Measurements from ENCODE around the gene WRAP73.

The WRAP73 gene

DNA sequence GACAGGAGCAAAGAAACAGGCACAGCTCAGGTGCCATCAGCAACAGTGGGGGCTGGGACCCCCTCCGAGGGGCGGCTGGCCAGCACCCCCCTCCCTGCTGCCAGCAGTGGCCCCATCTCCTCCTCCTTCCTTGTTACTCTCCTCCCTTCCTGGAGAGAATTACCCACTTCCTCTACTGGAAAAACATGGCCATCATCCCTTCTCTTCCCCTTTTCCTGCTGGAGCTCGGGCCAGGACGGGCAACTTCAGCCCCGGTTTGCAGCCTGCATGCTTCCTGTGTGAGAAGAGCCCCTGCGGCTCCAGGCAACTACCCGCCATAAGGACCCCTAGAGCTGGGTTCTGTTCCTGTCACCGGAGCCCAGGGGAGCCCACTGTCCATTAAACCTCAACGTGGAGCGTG is 56.2 kb downstream of the WRAP73 start:
- H3K4me3 ChIP-seq, result no peak overlapping the region
- no peak overlapping the region for H3K27ac ChIP-seq
- no peak for DNase-seq (ENCODE audit: low spot score)
- TF ChIP-seq, protein P1, sequence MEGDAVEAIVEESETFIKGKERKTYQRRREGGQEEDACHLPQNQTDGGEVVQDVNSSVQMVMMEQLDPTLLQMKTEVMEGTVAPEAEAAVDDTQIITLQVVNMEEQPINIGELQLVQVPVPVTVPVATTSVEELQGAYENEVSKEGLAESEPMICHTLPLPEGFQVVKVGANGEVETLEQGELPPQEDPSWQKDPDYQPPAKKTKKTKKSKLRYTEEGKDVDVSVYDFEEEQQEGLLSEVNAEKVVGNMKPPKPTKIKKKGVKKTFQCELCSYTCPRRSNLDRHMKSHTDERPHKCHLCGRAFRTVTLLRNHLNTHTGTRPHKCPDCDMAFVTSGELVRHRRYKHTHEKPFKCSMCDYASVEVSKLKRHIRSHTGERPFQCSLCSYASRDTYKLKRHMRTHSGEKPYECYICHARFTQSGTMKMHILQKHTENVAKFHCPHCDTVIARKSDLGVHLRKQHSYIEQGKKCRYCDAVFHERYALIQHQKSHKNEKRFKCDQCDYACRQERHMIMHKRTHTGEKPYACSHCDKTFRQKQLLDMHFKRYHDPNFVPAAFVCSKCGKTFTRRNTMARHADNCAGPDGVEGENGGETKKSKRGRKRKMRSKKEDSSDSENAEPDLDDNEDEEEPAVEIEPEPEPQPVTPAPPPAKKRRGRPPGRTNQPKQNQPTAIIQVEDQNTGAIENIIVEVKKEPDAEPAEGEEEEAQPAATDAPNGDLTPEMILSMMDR (IDR thresholded peaks at IDR 0.05), result no peak

DNA sequence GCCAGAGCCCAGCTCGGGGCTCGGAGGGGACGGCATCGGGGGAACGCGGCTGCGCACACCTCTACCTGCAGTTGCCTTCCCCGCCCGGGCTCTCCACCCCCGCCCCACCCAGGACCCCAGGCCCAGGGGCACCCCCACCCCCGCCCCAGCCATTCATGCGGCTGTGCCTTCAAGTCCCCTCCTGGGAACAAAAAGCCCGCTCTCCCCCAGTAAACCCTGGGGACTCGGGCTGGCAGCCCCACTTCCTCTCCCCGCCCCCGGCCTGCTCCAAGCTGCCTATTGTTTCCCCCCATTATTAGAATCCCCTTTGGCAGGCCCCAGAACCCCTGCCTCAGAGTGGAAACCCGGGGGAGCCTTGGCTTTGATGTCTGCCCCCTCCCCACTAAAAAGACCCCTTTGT is 56.6 kb downstream of the WRAP73 start:
- no peak overlapping the region for H3K27ac ChIP-seq
- no peak for DNase-seq (ENCODE audit: low spot score)

DNA sequence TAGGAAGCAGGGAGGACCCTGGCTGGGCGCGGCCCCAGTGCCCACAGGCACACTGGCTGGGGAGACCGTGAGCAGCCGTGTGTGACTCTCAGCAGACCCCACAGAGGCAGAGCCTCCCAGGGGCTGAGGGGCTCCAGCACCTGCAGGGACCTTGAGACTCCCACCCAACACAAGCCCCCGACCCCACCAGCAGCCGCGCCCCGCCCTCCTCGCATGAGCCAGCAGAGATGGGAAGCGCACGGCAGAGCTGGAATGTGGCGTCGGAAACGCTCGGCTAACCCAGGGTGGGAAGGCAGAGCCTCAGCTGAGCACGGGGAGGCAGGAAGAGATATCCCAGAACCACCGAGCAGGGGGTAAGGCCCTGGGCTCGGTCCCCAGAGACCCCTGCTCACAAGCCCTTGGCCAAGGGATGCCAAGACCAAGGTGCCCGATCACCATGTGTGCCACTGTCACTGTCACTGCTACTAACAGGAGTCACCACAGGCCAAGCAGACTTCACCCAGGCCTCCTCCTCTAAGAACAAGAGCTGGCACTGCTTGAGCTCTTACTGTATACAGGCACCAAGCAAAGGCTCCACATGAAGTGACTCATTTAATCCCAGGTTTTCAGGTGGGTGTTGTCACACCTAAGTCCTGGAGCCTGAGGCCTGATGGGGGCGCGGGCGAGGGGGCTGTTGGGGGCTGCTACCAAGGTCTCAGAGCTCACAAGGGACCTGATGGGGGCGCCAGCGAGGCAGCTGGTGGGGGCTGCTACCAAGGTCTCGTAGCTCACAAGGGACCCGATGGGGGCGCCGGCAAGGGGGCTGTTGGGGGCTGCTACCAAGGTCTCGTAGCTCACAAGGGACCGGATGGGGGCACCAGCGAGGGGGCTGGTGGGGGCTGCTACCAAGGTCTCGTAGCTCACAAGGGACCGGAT is 58.7 kb downstream of the WRAP73 start:
- TF ChIP-seq, protein P1 (IDR thresholded peaks at IDR 0.05), result no peak
- no peak overlapping the region for H3K27ac ChIP-seq
- no peak for DNase-seq (ENCODE audit: low spot score)
- H3K4me3 ChIP-seq, result no peak overlapping the region

More for the DNA sequence above, 56.6 kb downstream of the WRAP73 start:
- H3K4me3 ChIP-seq, result no peak overlapping the region
- TF ChIP-seq, protein P1 (IDR thresholded peaks at IDR 0.05), result no peak

DNA sequence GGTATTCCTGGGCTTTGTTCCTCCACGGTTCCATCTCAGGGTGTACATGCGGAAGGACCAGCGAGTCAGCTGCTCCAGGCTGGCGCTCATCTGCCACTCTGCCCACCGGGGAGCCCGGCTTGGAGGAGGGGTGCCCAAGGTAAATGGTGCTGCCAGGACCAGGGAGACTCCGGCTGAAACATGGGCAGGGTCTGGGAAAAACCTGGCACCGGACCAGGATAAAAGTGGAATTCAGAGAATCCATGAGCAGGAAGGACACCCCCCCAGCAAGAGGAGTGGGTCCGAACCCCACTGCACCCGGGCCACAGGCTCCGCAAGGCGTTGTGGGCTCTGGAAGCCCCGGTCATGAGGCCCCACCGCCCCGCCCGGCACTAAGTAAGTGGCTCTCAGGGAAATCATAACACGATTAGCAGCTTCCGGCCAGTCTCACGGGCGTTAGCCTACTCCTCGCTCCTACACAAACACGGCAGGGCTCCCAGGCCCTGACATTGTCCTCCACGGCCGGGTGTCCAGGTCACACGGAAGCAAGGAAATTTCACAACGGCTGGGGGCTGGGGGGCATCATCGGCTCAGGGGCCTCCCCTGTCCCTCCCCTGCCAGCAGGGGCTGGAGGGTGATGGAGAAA is 59.7 kb downstream of the WRAP73 start:
- no peak for DNase-seq (ENCODE audit: low spot score)
- TF ChIP-seq, protein P1 (IDR thresholded peaks at IDR 0.05), result no peak
- no peak overlapping the region for H3K4me3 ChIP-seq
- no peak overlapping the region for H3K27ac ChIP-seq

DNA sequence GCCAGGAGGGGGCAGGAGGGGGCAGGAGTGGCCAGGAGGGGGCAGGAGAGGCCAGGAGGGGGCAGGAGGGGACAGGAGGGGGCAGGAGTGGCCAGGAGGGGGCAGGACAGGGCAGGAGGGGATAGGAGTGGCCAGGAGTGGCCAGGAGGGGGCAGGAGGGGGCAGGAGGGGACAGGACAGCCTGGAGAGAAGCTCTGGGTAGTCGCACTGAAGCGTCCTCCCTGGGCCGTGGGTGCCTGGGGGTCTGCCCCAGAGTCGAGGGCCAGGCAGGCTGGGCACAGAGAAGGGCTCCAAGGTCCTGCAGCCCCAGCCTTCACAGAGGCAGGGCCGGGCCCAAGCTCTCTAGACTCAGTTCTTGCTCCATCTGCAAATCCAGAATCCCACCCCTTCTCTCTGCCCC is 61.5 kb downstream of the WRAP73 start:
- H3K4me3 ChIP-seq, result no peak overlapping the region
- TF ChIP-seq, protein P1 (IDR thresholded peaks at IDR 0.05), result no peak
- no peak for DNase-seq (ENCODE audit: low spot score)
- no peak overlapping the region for H3K27ac ChIP-seq

DNA sequence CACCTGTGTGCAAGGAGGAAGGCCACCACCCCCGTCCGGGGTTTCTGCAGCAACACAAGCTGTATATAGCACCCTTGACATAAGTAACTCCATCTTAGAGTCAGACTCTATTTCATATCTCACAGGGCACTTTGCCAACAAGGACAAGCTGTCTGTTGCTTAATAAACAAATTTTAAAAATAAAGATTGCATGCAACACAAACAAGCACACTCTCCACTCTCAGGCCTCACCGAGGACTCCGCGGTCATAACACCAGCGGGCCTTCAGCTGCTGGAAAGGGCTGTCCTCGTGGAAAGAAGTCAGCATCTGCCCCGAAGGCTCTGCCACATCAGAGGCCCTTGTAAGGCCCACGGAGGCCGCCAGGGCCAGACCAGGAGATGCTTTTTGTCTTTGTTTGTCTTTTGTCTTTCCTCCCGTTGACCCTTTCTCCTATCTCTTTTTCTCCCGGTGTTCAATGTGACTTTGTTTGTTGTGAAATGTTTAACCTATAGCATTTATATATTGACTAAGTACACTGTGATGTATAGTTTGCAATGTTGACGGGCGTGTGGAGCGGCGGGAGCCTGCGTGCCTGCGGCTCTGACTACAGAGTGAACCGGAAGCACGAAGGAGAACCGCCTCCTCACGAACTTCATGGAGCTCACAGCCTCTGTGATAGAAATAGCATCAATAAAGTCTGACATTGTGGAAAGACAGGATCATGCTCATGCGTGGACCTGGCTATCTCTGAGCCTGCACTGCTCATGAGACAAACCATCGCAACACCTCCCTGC is 62.7 kb downstream of the WRAP73 start:
- no peak overlapping the region for H3K27ac ChIP-seq

More for the DNA sequence above, 62.7 kb downstream of the WRAP73 start:
- DNase-seq (ENCODE audit: low spot score), result no peak
- no peak overlapping the region for H3K4me3 ChIP-seq
- TF ChIP-seq, protein P1 (IDR thresholded peaks at IDR 0.05), result no peak
